Caki2 (cell line): ENCODE data around the gene KRT3. TPM values are rescaled to one million over a fixed set of nuclear protein-coding genes. Genes with fewer than 3 reads are reported as not detected.
"Not testable (repeated sequence)": the region's sequence is repeated elsewhere in the genome, so short reads cannot be mapped to it uniquely, and the experiment has no call there.

Experiments
- DNase-seq: peaks from one replicate; pipeline ENCODE4 v3.0.0-alpha.2; 2015; ENCODE audit warnings: low read depth
- in situ Hi-C: cut with HindIII; loops from 2 replicates; pipeline ENCODE4 v1.10.0; 2016; ENCODE audit warnings: low sequenced_read_pairs, low pct_unique_long_range_greater_than_20kb, mixed read lengths
- total RNA-seq: library from RNA; depleted of rRNA; stranded (reverse); fragments of >200 nt; shearing (Covaris generic); gene quantifications from 2 replicates; pipeline ENCODE4 v1.2.3, GENCODE V29; 2014; ENCODE audit warnings: low replicate concordance

KRT3 gene
- total RNA-seq, 1 experiment from 2014 or later, result not detected

GRCh38 chr12:52757449-52758176 is 38.3 kb downstream of the KRT3 start:
- DNase-seq, result no peak

GRCh38 chr12:52756281-52756960 is 39.5 kb downstream of the KRT3 start:
- in situ Hi-C loops, result no loop called here
- DNase-seq, result no peak

More at GRCh38 chr12:52757449-52758176, 38.3 kb downstream of the KRT3 start:
- in situ Hi-C loops, result no loop called here

GRCh38 chr12:52755533-52755932 is 40.4 kb downstream of the KRT3 start:
- DNase-seq, result no peak
- in situ Hi-C loops, result no loop called here

DNA sequence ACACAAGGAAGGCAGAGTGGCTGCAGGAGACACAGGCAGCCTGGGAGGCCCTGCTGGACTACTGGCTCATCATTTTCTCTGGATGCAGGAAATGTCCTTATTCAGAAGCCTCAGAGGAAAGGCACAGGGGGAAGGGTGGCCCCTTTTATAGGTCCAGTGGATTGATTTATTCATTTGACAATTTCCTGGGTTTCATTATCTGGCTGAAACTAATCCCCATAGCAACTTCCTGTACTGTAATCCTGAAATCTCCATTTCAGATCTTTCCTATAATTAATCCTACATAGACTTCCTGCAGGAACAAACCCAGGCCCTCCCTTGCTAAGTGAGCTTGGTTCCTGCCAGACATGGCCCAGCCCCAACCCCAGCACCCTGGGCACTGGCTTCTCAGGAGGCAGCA is 41.8 kb downstream of the KRT3 start:
- DNase-seq, result no peak
- in situ Hi-C loops, result no loop called here

DNA sequence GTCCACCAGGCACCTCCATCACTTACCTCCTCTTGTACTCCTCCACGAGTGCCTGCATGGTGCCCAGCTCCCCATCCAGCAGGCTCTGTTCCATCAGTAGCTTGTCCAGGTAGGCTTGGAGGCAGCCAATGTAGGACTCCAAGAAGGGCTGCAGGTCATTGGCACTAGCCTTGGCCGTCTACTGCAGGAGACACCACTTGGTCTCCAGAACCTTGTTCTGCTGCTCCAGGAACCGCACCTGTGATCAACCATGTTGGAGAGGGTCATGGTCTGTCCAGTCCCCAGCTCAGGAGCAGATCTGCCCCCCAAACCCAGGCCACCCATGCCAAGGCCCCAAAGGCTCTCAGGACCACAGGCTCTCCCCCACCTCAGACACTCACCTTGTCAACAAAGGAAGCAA is 42.6 kb downstream of the KRT3 start:
- in situ Hi-C loops, result no loop called here
- DNase-seq, result no peak

DNA sequence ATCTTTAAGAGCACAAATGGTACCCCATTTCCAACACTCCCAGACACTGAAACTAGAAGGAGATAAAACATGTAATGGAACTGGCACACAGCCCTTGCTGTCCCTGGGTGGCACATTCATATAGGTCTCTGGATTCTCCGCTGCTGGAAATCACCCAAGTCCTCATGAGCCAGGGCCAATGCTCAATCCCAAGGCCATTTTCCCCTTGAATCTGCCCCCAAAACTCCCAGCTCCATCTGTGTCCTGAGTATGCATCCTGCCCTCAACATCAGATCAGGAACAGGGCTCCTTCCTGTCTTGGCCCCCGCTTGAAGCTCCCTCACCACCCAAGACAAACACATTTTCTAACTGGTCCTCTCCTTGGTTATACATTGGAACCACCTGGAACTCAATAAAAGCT is 43.4 kb downstream of the KRT3 start:
- no peak for DNase-seq
- in situ Hi-C loops, result no loop called here

DNA sequence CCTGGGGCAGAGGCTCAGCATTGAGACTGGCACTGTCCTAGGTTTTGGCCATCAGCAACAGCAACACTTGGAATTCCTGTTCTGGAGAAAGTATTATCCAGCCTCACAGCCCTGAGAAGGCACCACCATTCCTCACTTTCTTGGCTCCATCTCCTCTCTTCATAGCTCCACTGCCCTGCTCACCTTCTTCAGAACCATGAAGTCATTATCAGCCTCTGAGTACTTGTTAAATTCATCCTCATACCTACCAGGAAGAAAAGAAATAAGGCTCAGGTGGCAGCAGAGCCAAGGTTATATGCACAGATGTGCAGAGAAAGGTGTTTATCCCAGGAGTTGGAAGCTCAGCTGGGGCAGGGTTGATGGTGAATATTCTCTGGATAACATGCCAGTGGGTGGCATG is 44.1 kb downstream of the KRT3 start:
- no peak for DNase-seq
- in situ Hi-C loops, result no loop called here

GRCh38 chr12:52750532-52750931 is 45.4 kb downstream of the KRT3 start:
- in situ Hi-C loops, DNase-seq: not testable (repeated sequence)

DNA sequence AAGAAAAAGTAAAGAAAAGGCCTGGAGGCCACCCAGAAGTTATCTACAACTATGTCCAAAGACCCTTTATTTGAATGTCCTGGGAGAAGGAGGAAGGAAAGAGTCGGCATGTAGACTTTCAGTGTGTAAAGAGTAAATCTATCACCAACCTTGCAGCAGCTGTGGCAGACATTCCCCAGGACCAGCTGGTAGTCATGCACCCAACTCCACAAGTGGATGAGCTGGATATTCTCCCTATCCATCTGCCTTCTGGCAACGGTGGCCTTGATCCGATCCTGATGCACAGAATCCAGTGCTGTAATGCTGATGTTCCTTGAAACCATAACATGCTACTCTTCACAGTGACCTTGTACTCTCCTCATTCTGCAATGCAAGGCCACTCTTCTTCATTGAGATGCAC is 46.1 kb downstream of the KRT3 start:
- in situ Hi-C loops, result no loop called here
- DNase-seq, result no peak

- DNase-seq, result no peak
- in situ Hi-C loops, result no loop called here
Observed at GRCh38 chr12:52748578-52748977, 47.3 kb downstream of the KRT3 start.

- in situ Hi-C loops, result no loop called here
- no peak for DNase-seq
Observed at GRCh38 chr12:52745554-52745953, 50.4 kb downstream of the KRT3 start.

DNA sequence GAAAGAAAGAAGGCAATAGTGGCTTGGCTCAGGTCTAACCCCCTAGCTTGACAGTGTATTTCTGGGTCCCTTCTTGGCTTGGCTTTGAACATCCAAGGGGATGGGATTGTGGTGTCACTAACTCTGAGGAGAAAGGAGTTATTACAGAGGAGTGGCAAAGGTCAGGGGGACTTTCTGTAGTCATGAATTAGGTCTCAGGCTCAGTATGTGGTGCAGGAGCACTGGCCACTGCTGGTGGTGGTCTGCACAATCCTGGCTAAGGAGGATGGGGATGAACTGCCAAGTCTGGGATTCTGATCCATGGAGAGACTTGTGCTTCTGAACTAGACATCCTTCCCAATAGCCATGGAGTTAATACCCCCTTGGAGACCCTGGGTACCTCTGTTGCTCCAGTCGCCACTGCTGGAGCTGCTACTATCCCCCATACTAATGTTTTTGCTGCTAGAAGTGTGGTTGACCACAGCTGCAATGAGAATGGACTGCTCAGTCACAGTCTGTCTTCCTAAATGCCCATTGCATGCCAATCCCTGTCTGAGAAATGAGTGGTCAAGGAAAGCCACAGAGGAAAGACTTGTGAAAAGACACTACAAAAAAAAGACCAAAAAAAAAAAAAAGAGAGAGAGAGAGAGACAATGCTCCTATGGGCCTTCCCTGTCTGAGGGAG is 51.3 kb downstream of the KRT3 start:
- DNase-seq, result no peak
- in situ Hi-C loops, result no loop called here

- no peak for DNase-seq
Observed at GRCh38 chr12:52742822-52743457, 53.0 kb downstream of the KRT3 start.

DNA sequence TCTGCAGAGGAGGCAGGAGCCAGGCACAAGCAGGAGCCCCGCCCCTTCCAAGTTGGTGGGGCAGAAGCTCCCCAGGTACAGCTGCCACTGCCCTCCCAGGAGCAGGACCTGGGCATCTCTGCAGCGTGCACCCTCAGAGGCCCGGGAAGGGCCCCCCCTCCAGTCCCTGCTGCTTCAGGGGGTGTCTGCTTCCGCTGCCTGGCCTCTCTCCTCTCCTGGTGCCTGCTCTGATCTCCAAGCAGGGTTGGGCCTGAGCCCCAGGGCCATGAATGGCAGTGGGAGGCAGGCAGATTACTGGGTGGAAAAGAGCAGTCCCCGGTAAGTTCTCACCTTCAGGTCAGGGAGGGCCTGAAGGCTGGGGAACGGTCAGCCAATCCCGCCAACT is 53.7 kb downstream of the KRT3 start:
- in situ Hi-C loops, result no loop called here
- DNase-seq, result no peak

More at GRCh38 chr12:52742822-52743457, 53.0 kb downstream of the KRT3 start:
- in situ Hi-C loops, result no loop called here

- in situ Hi-C loops, result no loop called here
- DNase-seq, result peak; percentile 55
Observed at GRCh38 chr12:52741375-52742195, 54.3 kb downstream of the KRT3 start.

GRCh38 chr12:52740584-52740983 is 55.3 kb downstream of the KRT3 start:
- DNase-seq, result no peak
- in situ Hi-C loops, result no loop called here

DNA sequence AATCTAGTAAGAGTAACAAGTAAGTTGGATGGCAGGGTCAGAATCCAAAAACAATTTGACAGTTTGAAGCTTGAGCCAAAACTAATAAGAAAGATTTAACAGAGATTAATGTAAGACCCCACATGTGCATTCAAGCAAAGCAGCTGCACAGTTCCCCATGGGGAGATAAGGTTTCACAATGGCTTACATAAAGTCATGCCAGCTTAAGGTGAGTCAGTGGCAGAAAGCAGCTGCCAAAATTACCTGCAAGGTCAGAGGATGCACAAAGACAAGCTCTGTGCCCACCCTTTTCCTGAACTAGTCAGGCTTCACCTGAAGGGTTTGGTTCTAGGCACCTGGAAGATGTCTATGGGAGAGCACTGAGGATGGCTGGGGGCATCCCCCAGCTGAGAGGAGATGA is 56.0 kb downstream of the KRT3 start:
- in situ Hi-C loops, result no loop called here
- no peak for DNase-seq
